Adrenal gland (tissue), 12 donors: ENCODE results near the gene QSOX2. TPM values are rescaled to one million over a fixed set of nuclear protein-coding genes. Genes with fewer than 3 reads are reported as not detected.

Source experiments
- DNase-seq, 7 donors: peaks; one replicate each; pipeline ENCODE4 v3.0.0-alpha.2; 2019 to 2020
- H3K27ac ChIP-seq, 5 donors: fragments of 200-600 bp; sonication (generic) in 4 of 5; 1 replicate in 3 of 5; 2 replicates in 2 of 5; pipeline versions ENCODE4 v1.5.1 to v1.8.0; 2016 to 2020; ENCODE audit warnings: mild to moderate bottlenecking in 1 of 5
- H3K27me3 ChIP-seq: fragments of 200-600 bp; 2 replicates; pipeline ENCODE4 v1.8.0; 2021
- H3K36me3 ChIP-seq, 2 donors: fragments of 200-600 bp; replicated peaks in 1 of 2; 1 replicate in 1 of 2; 2 replicates in 1 of 2; pipeline versions ENCODE4 v1.5.1 to v1.8.0; 2018 to 2022
- H3K4me1 ChIP-seq, 2 donors: fragments of 200-600 bp; replicated peaks in 1 of 2; 1 replicate in 1 of 2; 2 replicates in 1 of 2; pipeline versions ENCODE4 v1.5.1 to v1.8.0; 2018 to 2021
- H3K4me3 ChIP-seq, 4 donors: fragments of 200-600 bp; sonication (generic) in 3 of 4; one replicate each; pipeline ENCODE4 v1.5.1; 2016 to 2018
- H3K9me3 ChIP-seq, 3 donors: fragments of 200-600 bp; sonication (generic) in 1 of 3; replicated peaks in 1 of 3; 1 replicate in 2 of 3; 2 replicates in 1 of 3; pipeline versions ENCODE4 v1.5.1 to v1.8.0; 2016 to 2021
- POLR2A ChIP-seq, 2 donors: fragments of 450-650 bp; IDR thresholded peaks; one replicate each; pipeline ENCODE4 v1.6.1; 2017; ENCODE audit warnings: antibody characterized with exemption in 2 of 2, mild to moderate bottlenecking in 2 of 2, moderate library complexity in 1 of 2
- WGBS, 4 donors: extraction: QIAGEN DNeasy Blood & Tissue Kit in 2 of 4; methylation state at CpG; one replicate each; pipeline versions ENCODE4 v1.1.5 to v1.1.7; 2013 to 2017; 5-methylcytosine and 5-hydroxymethylcytosine counted together
- intact Hi-C, 2 donors: fragments of 100-400 bp; cut with DNase I; formaldehyde crosslinking; loops; one replicate each; pipeline versions ENCODE4 v1.14.1 to v1.15.0; 2022 to 2023
- polyA plus RNA-seq, 3 donors: library from polyadenylated mRNA; stranded (reverse); fragments of 200-250 nt in 2 of 3; fragments of 350-450 nt in 1 of 3; fragmentation: Illumina TruSeq in 1 of 3; extraction: RNeasy Lipid Tissue Mini Kit (QIAGEN cat#74804) in 1 of 3; gene quantifications; one replicate each; pipeline ENCODE4 v1.2.3, GENCODE V29; 2013 to 2014
- total RNA-seq, 9 donors: library from RNA; depleted of rRNA in 4 of 9; stranded (reverse); fragments of >200 nt in 4 of 9; fragments of 120-200 nt in 1 of 9; fragmentation: NEBNext Ultra II Directional in 1 of 9; extraction: Animal tissue kit (Norgen Biotek cat#: 25700) in 1 of 9; gene quantifications; one replicate each; pipeline versions ENCODE4 v1.1.0 to v1.2.4, GENCODE V29; 2013 to 2023
- TF ChIP-seq, protein P1 (sequence below), 6 experiments: fragments of 450-650 bp in 4 of 6; fragments of 200-600 bp in 2 of 6; sonication (generic) in 1 of 6; IDR thresholded peaks; 1 replicate in 5 of 6; 2 replicates in 1 of 6; pipeline versions ENCODE4 v1.5.1 to v1.8.0; 2016 to 2021; ENCODE audit warnings: antibody characterized with exemption in 6 of 6, mild to moderate bottlenecking in 2 of 6, moderate library complexity in 1 of 6
- donor health status: healthy with polysubstance abuse.
- donor health status: Bipolar disorder and iron deficiency.
- donor health status: DM: yes; HTN: yes; CAD: no.
- donor health status: DM: no; HTN: no; CAD: no.
- donor health status: DM: no; HTN: no; CAD: no.
- donor health status: DM: yes; HTN: yes; CAD: no.

Gene QSOX2
- total and polyA plus RNA-seq, 12 donors: 6.4 to 14.3 (median 9.3) TPM

- Histone ChIP-seq H3K27me3 (no peaks in the 10 kb centered on the region), H3K36me3 (peaks cover 0 to 3% of the 10 kb centered on the region in 2 donors), H3K9me3 (no peaks in the 10 kb centered on the region), H3K4me1 (no peaks in the 10 kb centered on the region), H3K27ac (no peak overlapping the region), H3K4me3 (no peak overlapping the region)
- WGBS, 4 donors: 91 to 97% (median 94%) methylated on average over 10 of the region's 10 CpGs
- TF ChIP-seq, protein P1, sequence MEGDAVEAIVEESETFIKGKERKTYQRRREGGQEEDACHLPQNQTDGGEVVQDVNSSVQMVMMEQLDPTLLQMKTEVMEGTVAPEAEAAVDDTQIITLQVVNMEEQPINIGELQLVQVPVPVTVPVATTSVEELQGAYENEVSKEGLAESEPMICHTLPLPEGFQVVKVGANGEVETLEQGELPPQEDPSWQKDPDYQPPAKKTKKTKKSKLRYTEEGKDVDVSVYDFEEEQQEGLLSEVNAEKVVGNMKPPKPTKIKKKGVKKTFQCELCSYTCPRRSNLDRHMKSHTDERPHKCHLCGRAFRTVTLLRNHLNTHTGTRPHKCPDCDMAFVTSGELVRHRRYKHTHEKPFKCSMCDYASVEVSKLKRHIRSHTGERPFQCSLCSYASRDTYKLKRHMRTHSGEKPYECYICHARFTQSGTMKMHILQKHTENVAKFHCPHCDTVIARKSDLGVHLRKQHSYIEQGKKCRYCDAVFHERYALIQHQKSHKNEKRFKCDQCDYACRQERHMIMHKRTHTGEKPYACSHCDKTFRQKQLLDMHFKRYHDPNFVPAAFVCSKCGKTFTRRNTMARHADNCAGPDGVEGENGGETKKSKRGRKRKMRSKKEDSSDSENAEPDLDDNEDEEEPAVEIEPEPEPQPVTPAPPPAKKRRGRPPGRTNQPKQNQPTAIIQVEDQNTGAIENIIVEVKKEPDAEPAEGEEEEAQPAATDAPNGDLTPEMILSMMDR (IDR thresholded peaks at IDR 0.05): no peak
- TF ChIP-seq POLR2A (IDR thresholded peaks at IDR 0.05): no peak
- DNase-seq: no peak
- intact Hi-C loops: no loop called here
These were observed 15.2 kb downstream of the QSOX2 start for GRCh38 chr9:136230365-136230764.

- no peak overlapping the region for H3K27ac ChIP-seq
- no peaks in the 10 kb centered on the region for H3K4me1 ChIP-seq
- no peak for TF ChIP-seq POLR2A (IDR thresholded peaks at IDR 0.05)
- TF ChIP-seq, protein P1 (IDR thresholded peaks at IDR 0.05): no peak
- intact Hi-C loops: no loop called here
- H3K36me3 ChIP-seq: no peaks in the 10 kb centered on the region
- no peaks in the 10 kb centered on the region for H3K9me3 ChIP-seq
- WGBS, 4 donors: 86 to 89% (median 87%) methylated on average over 31 to 33 of the region's 33 CpGs
- no peaks in the 10 kb centered on the region for H3K27me3 ChIP-seq
- H3K4me3 ChIP-seq: no peak overlapping the region
- DNase-seq: no peak
These were observed 16.2 kb downstream of the QSOX2 start for GRCh38 chr9:136229096-136230065.

- Histone ChIP-seq H3K9me3 (no peaks in the 10 kb centered on the region), H3K4me1 (no peaks in the 10 kb centered on the region), H3K36me3 (peaks cover 0 to 5% of the 10 kb centered on the region in 2 donors), H3K27ac (no peak overlapping the region), H3K27me3 (no peaks in the 10 kb centered on the region), H3K4me3 (no peak overlapping the region)
- no peak for DNase-seq
- no peak for TF ChIP-seq POLR2A (IDR thresholded peaks at IDR 0.05)
- TF ChIP-seq, protein P1 (IDR thresholded peaks at IDR 0.05): no peak
- WGBS, 4 donors: 83 to 84% (median 84%) methylated on average over 13 to 18 of the region's 18 CpGs
- intact Hi-C loops: no loop called here
These were observed 17.3 kb downstream of the QSOX2 start for GRCh38 chr9:136228107-136228875.
